ENCODE results near the gene DNAAF2.
A peak's percentile ranks its signal among the peaks of the same experiment; 100 is the strongest.

Gene DNAAF2, protein sequence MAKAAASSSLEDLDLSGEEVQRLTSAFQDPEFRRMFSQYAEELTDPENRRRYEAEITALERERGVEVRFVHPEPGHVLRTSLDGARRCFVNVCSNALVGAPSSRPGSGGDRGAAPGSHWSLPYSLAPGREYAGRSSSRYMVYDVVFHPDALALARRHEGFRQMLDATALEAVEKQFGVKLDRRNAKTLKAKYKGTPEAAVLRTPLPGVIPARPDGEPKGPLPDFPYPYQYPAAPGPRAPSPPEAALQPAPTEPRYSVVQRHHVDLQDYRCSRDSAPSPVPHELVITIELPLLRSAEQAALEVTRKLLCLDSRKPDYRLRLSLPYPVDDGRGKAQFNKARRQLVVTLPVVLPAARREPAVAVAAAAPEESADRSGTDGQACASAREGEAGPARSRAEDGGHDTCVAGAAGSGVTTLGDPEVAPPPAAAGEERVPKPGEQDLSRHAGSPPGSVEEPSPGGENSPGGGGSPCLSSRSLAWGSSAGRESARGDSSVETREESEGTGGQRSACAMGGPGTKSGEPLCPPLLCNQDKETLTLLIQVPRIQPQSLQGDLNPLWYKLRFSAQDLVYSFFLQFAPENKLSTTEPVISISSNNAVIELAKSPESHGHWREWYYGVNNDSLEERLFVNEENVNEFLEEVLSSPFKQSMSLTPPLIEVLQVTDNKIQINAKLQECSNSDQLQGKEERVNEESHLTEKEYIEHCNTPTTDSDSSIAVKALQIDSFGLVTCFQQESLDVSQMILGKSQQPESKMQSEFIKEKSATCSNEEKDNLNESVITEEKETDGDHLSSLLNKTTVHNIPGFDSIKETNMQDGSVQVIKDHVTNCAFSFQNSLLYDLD

DNA sequence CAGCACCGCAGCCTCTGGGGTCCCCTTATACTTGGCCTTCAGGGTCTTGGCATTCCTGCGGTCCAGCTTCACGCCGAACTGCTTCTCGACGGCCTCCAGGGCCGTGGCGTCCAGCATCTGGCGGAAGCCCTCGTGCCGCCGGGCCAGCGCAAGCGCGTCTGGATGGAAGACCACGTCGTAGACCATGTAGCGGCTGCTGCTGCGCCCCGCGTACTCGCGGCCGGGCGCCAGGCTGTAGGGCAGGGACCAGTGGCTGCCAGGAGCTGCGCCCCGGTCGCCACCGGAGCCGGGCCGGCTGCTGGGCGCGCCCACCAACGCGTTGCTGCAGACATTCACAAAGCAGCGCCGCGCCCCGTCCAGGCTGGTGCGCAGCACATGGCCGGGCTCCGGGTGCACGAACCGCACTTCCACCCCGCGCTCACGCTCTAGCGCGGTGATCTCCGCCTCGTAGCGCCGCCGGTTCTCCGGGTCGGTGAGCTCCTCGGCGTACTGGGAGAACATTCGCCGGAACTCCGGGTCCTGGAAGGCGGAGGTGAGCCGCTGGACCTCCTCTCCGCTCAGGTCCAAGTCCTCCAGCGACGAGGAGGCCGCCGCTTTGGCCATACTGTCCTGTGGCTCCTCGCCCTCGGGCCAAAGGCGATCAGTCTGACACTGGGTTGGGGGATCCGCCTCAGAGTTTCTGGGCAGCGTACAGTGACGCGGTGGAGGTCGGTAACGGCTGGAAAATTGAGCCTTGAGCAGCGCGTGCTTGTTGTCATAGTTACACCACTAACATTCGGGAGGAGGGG is at the start of gene DNAAF2:
DNAAF2 (minus strand) TSS at position 698 of the 788 bp plus-strand sequence; CDS start at position 603, 95 bp downstream.
- DNase-seq, result peak; percentile 70
- TF ChIP-seq, protein P1, sequence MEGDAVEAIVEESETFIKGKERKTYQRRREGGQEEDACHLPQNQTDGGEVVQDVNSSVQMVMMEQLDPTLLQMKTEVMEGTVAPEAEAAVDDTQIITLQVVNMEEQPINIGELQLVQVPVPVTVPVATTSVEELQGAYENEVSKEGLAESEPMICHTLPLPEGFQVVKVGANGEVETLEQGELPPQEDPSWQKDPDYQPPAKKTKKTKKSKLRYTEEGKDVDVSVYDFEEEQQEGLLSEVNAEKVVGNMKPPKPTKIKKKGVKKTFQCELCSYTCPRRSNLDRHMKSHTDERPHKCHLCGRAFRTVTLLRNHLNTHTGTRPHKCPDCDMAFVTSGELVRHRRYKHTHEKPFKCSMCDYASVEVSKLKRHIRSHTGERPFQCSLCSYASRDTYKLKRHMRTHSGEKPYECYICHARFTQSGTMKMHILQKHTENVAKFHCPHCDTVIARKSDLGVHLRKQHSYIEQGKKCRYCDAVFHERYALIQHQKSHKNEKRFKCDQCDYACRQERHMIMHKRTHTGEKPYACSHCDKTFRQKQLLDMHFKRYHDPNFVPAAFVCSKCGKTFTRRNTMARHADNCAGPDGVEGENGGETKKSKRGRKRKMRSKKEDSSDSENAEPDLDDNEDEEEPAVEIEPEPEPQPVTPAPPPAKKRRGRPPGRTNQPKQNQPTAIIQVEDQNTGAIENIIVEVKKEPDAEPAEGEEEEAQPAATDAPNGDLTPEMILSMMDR (IDR thresholded peaks at IDR 0.05; ENCODE audit: low read depth, low read length, missing control alignments), result no peak
- Histone ChIP-seq H3K4me3 (ENCODE audit: low read depth, low read length) (peak within 1 kb of the TSS; percentile 93), H3K36me3 (replicated peaks) (no peaks in the 10 kb centered on the region), H3K27ac (peak within 1 kb of the TSS; percentile 79), H3K27me3 (replicated peaks) (no peaks in the 10 kb centered on the region)
- in situ Hi-C loops (cut with HindIII; ENCODE audit: low pct_ligation_motif_present, low sequenced_read_pairs), result no loop called here

DNA sequence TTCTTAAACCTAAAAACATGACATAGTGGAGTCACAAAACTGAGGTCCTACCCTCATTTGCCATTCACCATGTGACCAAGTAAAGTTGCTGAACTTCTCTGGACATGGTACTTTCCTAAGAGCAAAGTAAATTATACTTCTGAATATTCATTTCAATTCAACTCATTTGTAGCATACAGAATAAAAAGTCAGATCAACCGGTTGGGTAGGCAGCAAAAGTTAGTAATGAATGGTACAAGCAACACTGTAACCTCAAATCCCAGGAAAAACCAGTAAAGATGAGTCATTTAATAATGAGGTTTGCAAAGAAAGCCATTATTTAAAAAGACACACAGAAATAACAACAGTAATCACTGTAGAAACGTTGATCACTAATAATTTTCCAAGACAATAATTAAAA is 44.2 kb upstream of the DNAAF2 start:
- TF ChIP-seq, protein P1 (IDR thresholded peaks at IDR 0.05; ENCODE audit: low read depth, low read length, missing control alignments), result no peak
- Histone ChIP-seq H3K27ac (no peak overlapping the region), H3K4me3 (ENCODE audit: low read depth, low read length) (no peak overlapping the region), H3K27me3 (replicated peaks) (no peaks in the 10 kb centered on the region), H3K36me3 (replicated peaks) (no peaks in the 10 kb centered on the region)
- DNase-seq, result no peak
- in situ Hi-C loops (cut with HindIII; ENCODE audit: low pct_ligation_motif_present, low sequenced_read_pairs), result no loop called here

DNA sequence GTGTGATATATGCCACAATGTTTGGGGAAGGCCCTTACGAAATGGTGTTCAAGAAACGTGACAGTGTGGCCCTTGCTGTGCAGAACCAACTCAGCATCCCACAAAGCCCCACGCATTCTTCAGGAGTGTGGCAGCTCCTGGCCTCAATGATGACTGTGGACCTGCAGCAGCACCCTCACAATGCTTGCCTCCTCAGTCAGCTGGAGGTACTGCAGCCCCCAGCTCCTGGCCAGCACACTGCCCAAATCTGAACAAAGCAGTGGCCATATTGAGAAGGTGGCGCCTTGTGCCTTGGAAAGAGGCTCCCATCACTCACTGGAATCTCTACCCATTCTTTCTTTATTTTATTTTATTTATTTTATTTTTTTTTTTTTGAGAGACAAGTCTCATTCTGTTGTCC is 42.6 kb upstream of the DNAAF2 start:
- H3K4me3 ChIP-seq (ENCODE audit: low read depth, low read length), result no peak overlapping the region
- H3K36me3 ChIP-seq (replicated peaks), result no peaks in the 10 kb centered on the region
- TF ChIP-seq, protein P1 (IDR thresholded peaks at IDR 0.05; ENCODE audit: low read depth, low read length, missing control alignments), result peak; percentile 38
- H3K27me3 ChIP-seq (replicated peaks), result no peaks in the 10 kb centered on the region
- in situ Hi-C loops (cut with HindIII; ENCODE audit: low pct_ligation_motif_present, low sequenced_read_pairs), result no loop called here
- no peak overlapping the region for H3K27ac ChIP-seq
- no peak for DNase-seq

DNA sequence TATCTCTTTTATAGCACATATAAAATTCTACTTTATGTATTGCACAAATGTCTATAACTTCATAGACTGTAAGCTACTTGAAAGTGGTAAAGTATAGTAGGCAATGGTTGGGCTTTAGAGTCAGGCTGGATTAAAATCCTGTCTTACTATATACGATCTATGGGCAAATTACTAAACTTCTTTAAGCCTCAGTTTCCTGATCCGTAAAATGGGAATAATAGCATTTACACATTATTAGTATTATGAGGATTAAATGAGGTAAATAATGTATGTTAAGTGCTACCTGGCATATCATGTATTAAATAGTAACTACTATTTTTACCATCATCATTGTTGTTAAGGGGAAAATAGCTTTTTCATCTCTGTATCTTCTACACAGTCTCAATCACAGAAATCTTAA is 38.5 kb upstream of the DNAAF2 start:
- Histone ChIP-seq H3K36me3 (replicated peaks) (no peaks in the 10 kb centered on the region), H3K27me3 (replicated peaks) (no peaks in the 10 kb centered on the region), H3K4me3 (ENCODE audit: low read depth, low read length) (no peak overlapping the region), H3K27ac (no peak overlapping the region)
- no peak for DNase-seq
- in situ Hi-C loops (cut with HindIII; ENCODE audit: low pct_ligation_motif_present, low sequenced_read_pairs), result no loop called here
- TF ChIP-seq, protein P1 (IDR thresholded peaks at IDR 0.05; ENCODE audit: low read depth, low read length, missing control alignments), result no peak

DNA sequence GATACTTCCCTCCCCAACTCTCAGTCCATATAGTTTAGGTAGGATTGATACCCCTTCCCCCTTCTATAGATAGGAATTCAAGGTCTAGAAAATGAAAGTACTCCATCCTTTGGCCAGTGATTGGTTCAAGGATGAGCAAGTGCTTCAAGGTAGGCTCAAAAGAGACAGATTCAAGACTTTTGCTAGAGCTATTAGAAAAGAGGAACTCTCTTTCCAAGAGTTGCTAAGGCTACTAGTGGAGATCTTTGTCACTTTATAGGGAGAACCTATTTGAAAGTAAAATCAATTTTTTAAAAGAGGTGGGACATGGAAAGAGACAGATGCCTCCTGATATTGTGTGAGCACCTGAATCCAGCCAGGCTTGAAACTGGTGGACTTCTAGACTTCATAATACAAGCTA is 35.4 kb upstream of the DNAAF2 start:
- in situ Hi-C loops (cut with HindIII; ENCODE audit: low pct_ligation_motif_present, low sequenced_read_pairs), result no loop called here
- TF ChIP-seq, protein P1 (IDR thresholded peaks at IDR 0.05; ENCODE audit: low read depth, low read length, missing control alignments), result no peak
- Histone ChIP-seq H3K27me3 (replicated peaks) (no peaks in the 10 kb centered on the region), H3K36me3 (replicated peaks) (no peaks in the 10 kb centered on the region), H3K4me3 (ENCODE audit: low read depth, low read length) (no peak overlapping the region), H3K27ac (no peak overlapping the region)
- DNase-seq, result no peak
